Body of pancreas (tissue), 4 donors: ENCODE results near the gene GAGE10. TPM values are rescaled to one million over a fixed set of nuclear protein-coding genes. Genes with fewer than 3 reads are reported as not detected.

Source experiments
- ATAC-seq: fragments of 150-250 bp; one replicate; pipeline ENCODE4 v1.9.1; 2016
- DNase-seq, 4 donors: peaks; one replicate each; pipeline ENCODE4 v3.0.0-alpha.2; 2019
- H3K27ac ChIP-seq, 4 donors: fragments of 200-600 bp; sonication (generic); 1 replicate in 3 of 4; 2 replicates in 1 of 4; pipeline versions ENCODE4 v1.5.1 to v1.6.1; 2016 to 2019; ENCODE audit warnings: mild to moderate bottlenecking in 1 of 4, mixed read lengths in 1 of 4, moderate library complexity in 1 of 4
- H3K27me3 ChIP-seq, 2 donors: fragments of 200-600 bp; sonication (generic); one replicate each; pipeline ENCODE4 v1.6.0; 2016; ENCODE audit warnings: mild to moderate bottlenecking in 1 of 2
- H3K36me3 ChIP-seq, 2 donors: fragments of 200-600 bp; sonication (generic); replicated peaks in 1 of 2; 2 replicates each; pipeline ENCODE4 v1.5.1; 2016; ENCODE audit warnings: low read depth in 2 of 2; ENCODE audit not compliant: insufficient read depth in 1 of 2
- H3K4me1 ChIP-seq: fragments of 200-600 bp; sonication (generic); one replicate; pipeline ENCODE4 v1.6.0; 2016
- H3K4me3 ChIP-seq, 2 donors: fragments of 200-600 bp; sonication (generic); 1 replicate in 1 of 2; 2 replicates in 1 of 2; pipeline ENCODE4 v1.5.1; 2016 to 2019
- H3K9me3 ChIP-seq, 3 donors: fragments of 200-600 bp; sonication (generic); 1 replicate in 2 of 3; 2 replicates in 1 of 3; pipeline ENCODE4 v1.5.1; 2016
- CTCF ChIP-seq, 7 experiments: fragments of 450-650 bp in 4 of 7; fragments of 200-600 bp in 3 of 7; sonication (generic) in 3 of 7; IDR thresholded peaks; one replicate each; pipeline ENCODE4 v1.5.1; 2016 to 2019; ENCODE audit warnings: antibody characterized with exemption in 7 of 7
- POLR2A ChIP-seq, 3 donors: fragments of 450-650 bp; IDR thresholded peaks; one replicate each; pipeline ENCODE4 v1.6.1; 2016; ENCODE audit warnings: antibody characterized with exemption in 3 of 3, mild to moderate bottlenecking in 2 of 3
- WGBS, 2 donors: methylation state at CpG; one replicate each; pipeline ENCODE4 v1.1.5; 2017; 5-methylcytosine and 5-hydroxymethylcytosine counted together
- intact Hi-C: fragments of 100-400 bp; cut with DNase I; formaldehyde crosslinking; loops from one replicate; pipeline ENCODE4 v1.15.1; 2023
- total RNA-seq, 2 donors: library from RNA; depleted of rRNA; stranded (reverse); fragments of >200 nt; gene quantifications; one replicate each; pipeline ENCODE4 v1.1.0, GENCODE V29; 2016

Gene GAGE10
- total RNA-seq, 2 donors from 2014 or later = not detected

DNA sequence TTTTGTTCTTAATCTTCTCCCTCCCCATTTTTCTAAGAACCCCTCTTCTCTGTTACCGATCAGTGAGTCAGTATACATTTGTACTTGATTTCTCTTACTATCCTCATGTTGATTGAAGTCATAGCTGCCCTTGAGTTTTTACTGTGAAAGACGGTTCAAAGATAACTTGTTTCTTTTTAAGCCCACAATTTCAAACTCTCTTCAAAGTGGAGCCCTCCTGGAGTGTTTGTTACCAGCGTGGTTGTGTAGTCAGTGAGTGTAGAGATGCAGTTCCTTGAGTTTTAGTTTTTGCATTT, 26.0 kb upstream of the GAGE10 start:
- DNase-seq (no peak), ATAC-seq (no peak)
- intact Hi-C loops = no loop called here
- H3K27ac ChIP-seq = no peak overlapping the region
- TF ChIP-seq POLR2A (IDR thresholded peaks at IDR 0.05) (no peak), CTCF (IDR thresholded peaks at IDR 0.05) (no peak)
- H3K9me3 ChIP-seq = no peaks in the 10 kb centered on the region
- WGBS, 2 donors = 49 to 51% methylated on average over 3 of the region's 3 CpGs
- H3K4me3 ChIP-seq = no peak overlapping the region
- no peaks in the 10 kb centered on the region for H3K36me3 ChIP-seq
- H3K4me1 ChIP-seq = peaks cover 26% of the 10 kb centered on the region
- H3K27me3 ChIP-seq = no peaks in the 10 kb centered on the region

DNA sequence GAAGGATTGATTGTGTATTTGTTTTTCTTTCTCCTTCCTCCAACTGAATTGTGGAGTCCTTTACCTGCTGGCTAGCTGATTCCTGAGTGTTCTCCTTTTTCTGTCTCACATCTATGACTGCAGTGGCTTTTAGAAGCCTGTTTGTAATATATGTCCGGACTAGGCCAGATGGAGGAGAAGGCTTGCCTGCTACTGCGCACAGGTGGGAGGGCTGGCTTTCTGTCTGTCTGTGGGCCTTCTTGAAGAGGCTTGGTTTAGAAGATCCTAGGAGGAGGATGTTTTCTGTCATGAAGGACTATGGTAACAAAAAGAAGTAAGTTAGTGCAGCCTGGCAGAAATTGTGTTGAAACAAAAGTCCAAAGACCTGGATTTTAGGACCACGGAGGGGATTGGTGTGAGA, 25.4 kb upstream of the GAGE10 start:
- H3K27ac ChIP-seq = no peak overlapping the region
- DNase-seq = no peak
- H3K4me1 ChIP-seq = peaks cover 21% of the 10 kb centered on the region
- no peak overlapping the region for H3K4me3 ChIP-seq
- TF ChIP-seq POLR2A (IDR thresholded peaks at IDR 0.05) (no peak), CTCF (IDR thresholded peaks at IDR 0.05) (no peak)
- H3K9me3 ChIP-seq = no peaks in the 10 kb centered on the region
- H3K36me3 ChIP-seq = no peaks in the 10 kb centered on the region
- no peak for ATAC-seq
- 63 to 88% methylated on average over 1 of the region's 3 CpGs for WGBS, 2 donors
- H3K27me3 ChIP-seq = no peaks in the 10 kb centered on the region
- intact Hi-C loops = no loop called here

GRCh38 chrX:49282647-49283011, 20.8 kb upstream of the GAGE10 start:
- DNase-seq (peak in 1 of 4 donors; percentile 8), ATAC-seq (no peak)
- Histone ChIP-seq H3K27me3 (no peaks in the 10 kb centered on the region), H3K4me1 (peaks cover under 1% of the 10 kb centered on the region), H3K4me3 (no peak overlapping the region), H3K27ac (no peak overlapping the region), H3K36me3 (no peaks in the 10 kb centered on the region), H3K9me3 (no peaks in the 10 kb centered on the region)
- WGBS, 2 donors = 61 to 74% methylated on average over 10 to 11 of the region's 11 CpGs
- TF ChIP-seq POLR2A (IDR thresholded peaks at IDR 0.05) (no peak), CTCF (IDR thresholded peaks at IDR 0.05) (no peak)
- intact Hi-C loops = no loop called here

DNA sequence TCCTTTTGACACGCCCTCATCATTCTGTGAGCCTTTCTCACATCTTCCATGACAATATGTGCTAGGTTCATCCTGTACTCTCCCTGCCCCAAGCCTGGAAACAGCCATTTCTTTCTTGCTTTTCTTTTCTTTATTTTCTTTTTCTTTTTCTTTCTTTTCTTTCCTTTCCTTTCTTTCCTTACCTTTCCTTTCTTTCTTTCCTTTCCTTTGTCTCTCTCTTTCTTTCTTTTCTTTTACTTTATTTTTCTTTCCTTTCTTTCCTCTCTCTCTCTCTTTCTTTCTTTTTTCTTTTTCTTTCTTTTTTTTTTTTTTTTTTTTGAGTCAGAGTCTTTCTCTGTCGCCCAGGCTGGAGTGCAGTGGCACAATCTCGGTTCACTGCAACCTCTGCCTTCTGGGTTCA, 19.2 kb upstream of the GAGE10 start:
- H3K27me3 ChIP-seq = no peaks in the 10 kb centered on the region
- no peak overlapping the region for H3K4me3 ChIP-seq
- H3K36me3 ChIP-seq = no peaks in the 10 kb centered on the region
- H3K27ac ChIP-seq = no peak overlapping the region
- intact Hi-C loops = no loop called here
- no peaks in the 10 kb centered on the region for H3K9me3 ChIP-seq
- ATAC-seq (no peak), DNase-seq (no peak)
- no peaks in the 10 kb centered on the region for H3K4me1 ChIP-seq
- WGBS, 2 donors = 83 to 97% methylated on average over 2 to 3 of the region's 3 CpGs
- TF ChIP-seq POLR2A (IDR thresholded peaks at IDR 0.05) (no peak), CTCF (IDR thresholded peaks at IDR 0.05) (no peak)

- WGBS, 2 donors = 92% methylated on average over 13 of the region's 18 CpGs; no CpG with 5 or more reads in 1 of the 2 donors
- DNase-seq (no peak), ATAC-seq (no peak)
- Histone ChIP-seq H3K36me3 (no peaks in the 10 kb centered on the region), H3K4me1 (no peaks in the 10 kb centered on the region), H3K9me3 (no peaks in the 10 kb centered on the region), H3K4me3 (no peak overlapping the region), H3K27ac (no peak overlapping the region), H3K27me3 (no peaks in the 10 kb centered on the region)
- TF ChIP-seq POLR2A (IDR thresholded peaks at IDR 0.05) (no peak), CTCF (IDR thresholded peaks at IDR 0.05) (no peak)
- intact Hi-C loops = no loop called here
These were observed 17.3 kb upstream of the GAGE10 start for GRCh38 chrX:49286136-49286535.
